HG02943 (cell line): ENCODE results near the gene FAM131A.

Experiments
- ATAC-seq: cut with Tn5 transposase; IDR thresholded peaks from one replicate; pipeline ENCODE4 v1.9.1; 2021; ENCODE audit warnings: mild to moderate bottlenecking, low read depth, moderate library complexity; ENCODE audit not compliant: unreplicated experiment

Gene FAM131A

DNA sequence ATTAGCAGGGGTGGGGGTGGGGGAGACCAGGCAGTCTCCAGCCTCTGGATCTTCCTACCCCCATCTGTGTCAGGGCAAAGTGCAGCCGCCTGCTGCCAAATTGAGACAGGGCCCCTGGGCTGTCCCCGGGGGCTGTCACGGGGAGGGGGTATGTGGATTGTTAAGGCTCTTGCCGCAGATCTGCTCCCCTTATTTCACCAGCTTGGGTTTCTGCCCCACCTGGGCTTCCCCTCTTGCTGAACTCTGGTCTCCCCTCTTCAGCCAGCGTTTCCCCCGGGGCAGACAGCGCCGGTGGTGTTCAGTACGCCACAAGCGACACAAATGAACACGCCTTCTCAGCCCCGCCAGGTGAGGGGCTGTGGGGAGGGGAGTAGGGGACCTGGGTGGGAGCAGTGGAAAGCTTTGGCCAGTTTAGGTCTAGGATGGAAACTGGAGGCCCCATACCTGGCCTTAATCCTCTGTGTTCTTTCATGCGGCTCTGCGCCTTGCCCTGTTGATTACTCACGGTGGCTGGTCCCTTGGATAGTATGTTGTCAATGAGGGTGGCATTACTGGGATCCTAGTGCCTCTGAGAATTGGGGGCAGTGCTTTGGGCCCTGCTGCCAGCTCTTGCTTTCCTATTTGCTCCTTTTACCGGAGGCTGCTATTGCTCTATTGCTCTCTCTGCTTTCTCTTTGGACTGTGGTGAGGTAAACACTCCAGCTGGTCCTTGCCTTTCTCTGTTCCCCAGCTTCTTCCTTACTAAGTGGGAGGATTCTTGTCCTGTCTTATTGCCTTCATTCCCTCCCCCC lies 21.3 kb upstream of the FAM131A start:
- ATAC-seq, result no peak

DNA sequence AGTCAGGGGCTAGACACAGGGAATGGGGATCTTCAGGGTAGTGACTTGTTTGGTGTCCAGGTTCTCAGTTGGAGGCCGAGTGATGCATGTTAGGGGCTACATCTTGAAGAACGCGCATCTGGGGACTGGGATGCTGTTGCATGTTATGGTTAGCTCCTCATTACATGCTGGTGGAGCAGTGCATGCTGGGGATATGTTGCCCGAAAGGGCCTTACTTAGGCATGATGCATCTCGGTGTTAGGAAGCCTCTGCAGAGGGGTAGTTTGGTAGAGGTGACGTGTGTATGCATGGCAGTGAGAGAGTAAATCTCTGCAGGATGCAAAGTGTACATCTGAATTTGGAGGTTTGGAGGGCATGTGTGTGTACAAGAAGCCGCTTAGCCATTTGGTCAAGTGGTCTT lies 20.6 kb upstream of the FAM131A start:
- no peak for ATAC-seq

GRCh38 chr3:184317201-184317600 lies 20.2 kb upstream of the FAM131A start:
- ATAC-seq, result no peak

DNA sequence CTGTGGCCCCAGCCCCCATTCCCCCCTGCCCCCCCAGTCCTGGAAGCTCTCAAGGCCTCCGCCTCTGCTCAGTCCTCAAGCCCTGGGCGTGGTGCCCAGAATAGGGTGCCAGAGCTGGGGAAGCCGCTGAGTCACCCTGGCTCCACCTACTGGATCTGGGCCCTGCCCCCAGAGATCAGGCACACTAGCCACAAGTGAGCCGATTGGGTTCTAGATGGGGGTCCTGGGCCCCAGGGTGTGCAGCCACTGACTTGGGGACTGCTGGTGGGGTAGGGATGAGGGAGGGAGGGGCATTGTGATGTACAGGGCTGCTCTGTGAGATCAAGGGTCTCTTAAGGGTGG lies 17.3 kb upstream of the FAM131A start:
- no peak for ATAC-seq

DNA sequence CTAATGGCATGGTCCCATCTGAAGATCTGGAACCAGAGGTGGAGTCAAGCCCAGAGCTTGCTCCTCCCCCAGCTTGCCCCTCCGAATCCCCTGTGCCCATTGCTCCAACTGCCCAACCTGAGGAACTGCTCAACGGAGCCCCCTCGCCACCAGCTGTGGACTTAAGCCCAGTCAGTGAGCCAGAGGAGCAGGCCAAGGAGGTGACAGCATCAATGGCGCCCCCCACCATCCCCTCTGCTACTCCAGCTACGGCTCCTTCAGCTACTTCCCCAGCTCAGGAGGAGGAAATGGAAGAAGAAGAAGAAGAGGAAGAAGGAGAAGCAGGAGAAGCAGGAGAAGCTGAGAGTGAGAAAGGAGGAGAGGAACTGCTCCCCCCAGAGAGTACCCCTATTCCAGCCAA lies 15.7 kb upstream of the FAM131A start:
- no peak for ATAC-seq

GRCh38 chr3:184322731-184323487 lies 14.5 kb upstream of the FAM131A start:
- ATAC-seq, result no peak

- ATAC-seq, result no peak
Observed at GRCh38 chr3:184323696-184324095, 13.7 kb upstream of the FAM131A start.

GRCh38 chr3:184325269-184325668 lies 12.1 kb upstream of the FAM131A start:
- ATAC-seq, result no peak

DNA sequence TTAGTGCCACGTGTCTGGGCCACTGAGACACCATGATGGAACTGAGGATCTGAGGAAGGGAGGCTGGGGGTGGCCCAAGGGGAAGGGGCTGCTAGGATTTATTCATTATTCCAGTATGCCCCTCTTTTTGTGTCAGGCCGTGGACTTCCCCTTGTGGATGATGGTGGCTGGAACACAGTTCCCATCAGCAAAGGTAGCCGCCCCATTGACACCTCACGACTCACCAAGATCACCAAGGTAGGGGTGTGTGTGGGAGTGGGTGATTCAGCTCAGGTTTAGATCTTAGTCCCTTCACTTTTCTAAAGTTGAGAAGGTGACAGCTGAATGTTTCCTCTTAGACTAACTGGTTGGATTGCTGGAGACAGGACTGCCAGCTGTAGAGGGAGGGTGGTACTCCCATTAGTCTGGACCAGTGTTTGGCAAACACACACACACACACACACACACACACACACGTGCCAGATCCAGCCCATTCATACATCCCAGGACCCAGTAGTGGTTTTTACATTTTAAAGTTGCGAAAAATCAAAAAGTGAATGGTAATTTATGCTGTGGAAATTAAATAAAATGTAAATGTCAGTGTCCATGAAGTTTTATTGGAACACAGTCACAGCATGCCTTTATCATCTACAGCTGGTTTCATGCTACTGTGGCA lies 11.6 kb upstream of the FAM131A start:
- ATAC-seq, result no peak

DNA sequence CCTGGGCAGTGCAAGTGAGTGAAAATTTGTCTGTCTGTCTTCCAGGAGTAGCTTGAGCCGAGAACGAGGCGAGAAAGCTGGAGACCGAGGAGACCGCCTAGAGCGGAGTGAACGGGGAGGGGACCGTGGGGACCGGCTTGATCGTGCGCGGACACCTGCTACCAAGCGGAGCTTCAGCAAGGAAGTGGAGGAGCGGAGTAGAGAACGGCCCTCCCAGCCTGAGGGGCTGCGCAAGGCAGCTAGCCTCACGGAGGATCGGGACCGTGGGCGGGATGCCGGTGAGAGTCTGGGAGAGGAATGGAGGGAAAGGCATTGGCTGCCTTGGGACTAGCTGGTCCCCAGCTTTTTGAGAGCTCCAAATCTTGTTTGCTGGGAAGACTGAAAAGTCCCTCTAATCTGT lies 10.2 kb upstream of the FAM131A start:
- ATAC-seq, result no peak

DNA sequence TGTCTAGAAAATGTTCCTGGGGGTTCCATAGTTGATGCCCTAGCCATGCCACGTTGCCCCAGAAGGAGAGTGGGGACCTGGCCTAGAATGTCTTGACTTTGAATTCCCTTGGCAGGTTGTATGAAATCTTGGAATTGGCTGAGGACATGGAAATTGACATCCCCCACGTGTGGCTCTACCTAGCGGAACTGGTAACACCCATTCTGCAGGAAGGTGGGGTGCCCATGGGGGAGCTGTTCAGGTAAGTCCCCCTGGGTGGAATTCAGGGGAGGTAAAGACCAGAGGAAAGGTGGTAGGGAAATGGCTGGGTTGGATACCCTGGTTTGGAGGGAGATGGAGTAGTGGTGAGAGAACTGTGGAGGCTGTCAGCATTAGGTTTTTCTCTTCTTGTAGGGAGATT lies 8.9 kb upstream of the FAM131A start:
- no peak for ATAC-seq

GRCh38 chr3:184332370-184333090 lies 4.9 kb upstream of the FAM131A start:
- ATAC-seq, result no peak

DNA sequence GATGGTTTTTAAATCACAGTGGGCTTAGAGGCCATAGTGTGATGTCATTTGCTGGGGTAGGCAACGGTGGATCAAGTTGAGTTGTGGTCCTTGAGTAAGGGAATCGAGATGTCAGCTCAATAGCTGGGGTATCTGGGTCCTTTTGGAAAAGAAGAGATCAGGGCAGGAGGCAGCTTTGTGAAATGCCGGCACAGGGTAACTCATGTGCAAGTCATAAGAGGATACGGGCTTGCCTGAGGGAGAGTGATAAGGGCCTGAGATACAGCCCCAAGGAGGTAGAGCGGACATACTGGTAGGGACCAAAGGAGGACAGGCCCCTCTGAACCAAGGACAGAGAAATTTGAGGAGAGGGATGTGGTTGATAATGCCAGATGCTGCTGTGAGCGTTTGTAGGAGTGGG lies 4.2 kb upstream of the FAM131A start:
- ATAC-seq, result no peak

DNA sequence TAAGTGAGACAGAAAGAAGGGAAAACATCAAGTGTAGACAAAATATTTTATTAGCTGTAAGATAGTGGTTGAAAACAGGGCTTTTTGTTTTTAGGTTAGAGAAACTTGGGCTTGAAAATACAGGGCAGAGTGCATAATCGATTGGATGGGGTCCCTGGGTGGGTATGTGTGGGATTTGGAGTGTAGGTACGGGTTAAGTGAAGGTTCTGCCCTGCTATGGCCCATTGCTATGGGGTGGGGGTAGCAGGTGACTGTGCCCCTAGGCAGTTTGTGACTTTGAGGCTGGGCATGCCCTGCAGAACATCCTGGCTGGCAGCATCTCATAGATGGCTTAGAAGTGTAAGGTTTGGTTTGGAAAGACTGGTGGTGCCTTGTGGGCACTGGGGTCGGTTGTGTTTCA lies 3.7 kb upstream of the FAM131A start:
- ATAC-seq, result no peak

GRCh38 chr3:184334470-184335158 lies 2.8 kb upstream of the FAM131A start:
- no peak for ATAC-seq

- ATAC-seq, result peak; percentile 22
Observed at GRCh38 chr3:184335291-184335660, 2.1 kb upstream of the FAM131A start.

DNA sequence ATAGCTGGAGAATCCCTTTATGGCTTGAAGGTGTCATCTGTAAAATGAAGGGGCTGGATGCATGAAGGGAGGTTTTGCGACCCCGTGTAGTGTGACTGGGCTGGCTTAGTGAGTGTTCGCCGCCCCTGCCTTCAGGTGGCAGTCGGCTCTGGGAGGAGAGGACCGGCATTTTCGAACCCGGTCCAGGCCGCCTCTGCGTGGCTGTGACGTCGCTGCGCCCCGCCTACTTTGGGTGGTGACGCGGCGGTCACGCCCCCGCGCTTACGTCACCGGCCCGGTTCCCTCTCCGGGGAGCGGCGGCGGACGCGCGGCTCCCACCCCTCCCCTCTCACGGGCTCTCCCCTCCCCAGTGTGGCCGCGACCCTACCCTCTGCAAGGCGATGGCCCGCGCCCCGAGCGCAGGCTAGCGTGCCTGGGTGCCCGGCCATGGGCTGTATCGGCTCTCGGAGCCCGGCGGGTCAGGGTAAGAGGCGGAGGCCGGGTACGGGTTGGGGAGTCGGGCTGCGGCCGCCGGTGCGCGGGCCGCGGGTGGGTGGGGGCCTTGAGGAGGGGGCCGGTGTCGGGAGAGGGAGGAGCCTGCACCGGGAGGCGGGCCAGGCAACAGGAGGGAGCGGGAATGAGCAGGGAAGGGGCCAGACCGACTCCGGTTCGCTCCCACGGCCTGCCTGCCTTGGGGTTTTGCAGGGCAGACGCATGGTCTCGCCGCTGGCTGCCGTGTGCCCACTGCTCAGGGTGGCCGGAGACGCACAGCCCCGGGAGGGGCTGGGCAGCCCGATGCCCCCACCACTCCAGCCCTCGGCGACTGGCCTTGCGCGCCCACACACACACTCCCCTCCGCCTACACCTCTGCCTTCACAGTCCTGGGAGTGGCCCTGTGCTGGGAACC lies 1.5 kb upstream of the FAM131A start:
- ATAC-seq, result peak; percentile 63

GRCh38 chr3:184336547-184337398 lies 627 bp upstream of the FAM131A start:
- no peak for ATAC-seq

DNA sequence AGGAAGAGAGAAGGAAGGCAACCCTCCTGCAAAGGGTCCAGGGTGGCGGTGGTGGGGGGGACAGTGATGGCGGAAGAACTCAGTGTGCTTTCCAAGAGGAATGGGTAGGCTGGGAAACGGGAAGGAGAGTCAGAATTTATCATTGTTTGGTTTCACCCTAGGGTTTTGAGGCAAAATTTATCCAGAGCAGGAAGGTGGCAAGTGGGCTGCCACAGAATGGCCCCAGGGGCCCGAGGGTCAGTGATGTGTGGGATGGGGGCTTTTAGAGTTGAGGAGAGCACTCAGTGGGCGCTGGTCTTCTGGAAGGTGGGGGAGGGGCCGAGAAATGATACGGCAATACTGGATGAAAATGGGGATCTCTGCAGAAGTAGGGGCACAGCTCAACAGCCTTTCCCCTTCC lies 581 bp downstream of the FAM131A start:
- no peak for ATAC-seq
